ENCODE measurements around the gene SLC10A2. TPM values are rescaled to one million over a fixed set of nuclear protein-coding genes. Genes with fewer than 3 reads are reported as not detected.

SLC10A2 gene
- polyA plus RNA-seq, 1 donor (not counting 4 experiments of a cell fraction or from before 2014, with no cell fraction given) = 0.39 TPM

GRCh38 chr13:103033999-103034398 is 32.2 kb downstream of the SLC10A2 start:
- no peaks in the 10 kb centered on the region for H3K27me3 ChIP-seq (ENCODE audit: control insufficient read depth, extremely low read depth, insufficient read depth, low read length)
- no peak for FAIRE-seq
- H2AFZ ChIP-seq (ENCODE audit: control insufficient read depth, low read length) = no peak overlapping the region
- no peaks in the 10 kb centered on the region for H4K20me1 ChIP-seq (ENCODE audit: control insufficient read depth, extremely low read depth, insufficient read depth, low read length)
- H3K79me2 ChIP-seq (ENCODE audit: control insufficient read depth, insufficient read depth, low read length) = no peaks in the 10 kb centered on the region
- no peaks in the 10 kb centered on the region for H3K36me3 ChIP-seq (ENCODE audit: control insufficient read depth in 2 of 2, extremely low read depth in 1 of 2, insufficient read depth in 2 of 2, low read length in 2 of 2)
- no peak for DNase-seq (ENCODE audit: low read depth, low spot score)
- TF ChIP-seq, protein P1, sequence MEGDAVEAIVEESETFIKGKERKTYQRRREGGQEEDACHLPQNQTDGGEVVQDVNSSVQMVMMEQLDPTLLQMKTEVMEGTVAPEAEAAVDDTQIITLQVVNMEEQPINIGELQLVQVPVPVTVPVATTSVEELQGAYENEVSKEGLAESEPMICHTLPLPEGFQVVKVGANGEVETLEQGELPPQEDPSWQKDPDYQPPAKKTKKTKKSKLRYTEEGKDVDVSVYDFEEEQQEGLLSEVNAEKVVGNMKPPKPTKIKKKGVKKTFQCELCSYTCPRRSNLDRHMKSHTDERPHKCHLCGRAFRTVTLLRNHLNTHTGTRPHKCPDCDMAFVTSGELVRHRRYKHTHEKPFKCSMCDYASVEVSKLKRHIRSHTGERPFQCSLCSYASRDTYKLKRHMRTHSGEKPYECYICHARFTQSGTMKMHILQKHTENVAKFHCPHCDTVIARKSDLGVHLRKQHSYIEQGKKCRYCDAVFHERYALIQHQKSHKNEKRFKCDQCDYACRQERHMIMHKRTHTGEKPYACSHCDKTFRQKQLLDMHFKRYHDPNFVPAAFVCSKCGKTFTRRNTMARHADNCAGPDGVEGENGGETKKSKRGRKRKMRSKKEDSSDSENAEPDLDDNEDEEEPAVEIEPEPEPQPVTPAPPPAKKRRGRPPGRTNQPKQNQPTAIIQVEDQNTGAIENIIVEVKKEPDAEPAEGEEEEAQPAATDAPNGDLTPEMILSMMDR (optimal IDR thresholded peaks at IDR 0.05 in 1 of 3, IDR thresholded peaks at IDR 0.05 in 1 of 3, conservative IDR thresholded peaks at IDR 0.05 in 1 of 3; ENCODE audit: extremely low read depth in 1 of 3, insufficient read depth in 2 of 3, low read length in 3 of 3) = no peak
- no peak for TF ChIP-seq EZH2 (IDR thresholded peaks at IDR 0.05; ENCODE audit: low read length)
- no peaks in the 10 kb centered on the region for H3K9me3 ChIP-seq (ENCODE audit: control insufficient read depth, low read depth, low read length)
- H3K4me3 ChIP-seq (ENCODE audit: control insufficient read depth in 2 of 3, extremely low read depth in 1 of 3, insufficient read depth in 2 of 3, low read depth in 1 of 3, low read length in 3 of 3) = no peak overlapping the region
- no peak overlapping the region for H3K27ac ChIP-seq (ENCODE audit: control insufficient read depth, insufficient read depth, low read length)
- no peak overlapping the region for H3K9ac ChIP-seq (ENCODE audit: control insufficient read depth, extremely low read depth, insufficient read depth, low read length)
- H3K9me1 ChIP-seq (ENCODE audit: control insufficient read depth, extremely low read depth, insufficient read depth, low read length) = no peaks in the 10 kb centered on the region
- no peak overlapping the region for H3K4me2 ChIP-seq (ENCODE audit: control insufficient read depth, extremely low read depth, insufficient read depth, low read depth, low read length)
- no peaks in the 10 kb centered on the region for H3K4me1 ChIP-seq (ENCODE audit: control insufficient read depth, extremely low read depth, insufficient read depth, low read length)
- dilution Hi-C loops (cut with MboI; ENCODE audit: extremely low pct_ligation_motif_present, low sequenced_read_pairs) = no loop called here

GRCh38 chr13:103031332-103031873 is 34.8 kb downstream of the SLC10A2 start:
- no peaks in the 10 kb centered on the region for H3K27me3 ChIP-seq (ENCODE audit: control insufficient read depth, extremely low read depth, insufficient read depth, low read length)
- no peaks in the 10 kb centered on the region for H3K36me3 ChIP-seq (ENCODE audit: control insufficient read depth in 2 of 2, extremely low read depth in 1 of 2, insufficient read depth in 2 of 2, low read length in 2 of 2)
- no peak overlapping the region for H3K4me2 ChIP-seq (ENCODE audit: control insufficient read depth, extremely low read depth, insufficient read depth, low read depth, low read length)
- DNase-seq (ENCODE audit: low read depth, low spot score) (no peak), FAIRE-seq (no peak)
- dilution Hi-C loops (cut with MboI; ENCODE audit: extremely low pct_ligation_motif_present, low sequenced_read_pairs) = no loop called here
- TF ChIP-seq EZH2 (IDR thresholded peaks at IDR 0.05; ENCODE audit: low read length) = no peak
- TF ChIP-seq, protein P1 (optimal IDR thresholded peaks at IDR 0.05 in 1 of 3, IDR thresholded peaks at IDR 0.05 in 1 of 3, conservative IDR thresholded peaks at IDR 0.05 in 1 of 3; ENCODE audit: extremely low read depth in 1 of 3, insufficient read depth in 2 of 3, low read length in 3 of 3) = no peak
- H3K4me1 ChIP-seq (ENCODE audit: control insufficient read depth, extremely low read depth, insufficient read depth, low read length) = no peaks in the 10 kb centered on the region
- no peak overlapping the region for H3K9ac ChIP-seq (ENCODE audit: control insufficient read depth, extremely low read depth, insufficient read depth, low read length)
- H4K20me1 ChIP-seq (ENCODE audit: control insufficient read depth, extremely low read depth, insufficient read depth, low read length) = no peaks in the 10 kb centered on the region
- H3K9me1 ChIP-seq (ENCODE audit: control insufficient read depth, extremely low read depth, insufficient read depth, low read length) = no peaks in the 10 kb centered on the region
- H3K79me2 ChIP-seq (ENCODE audit: control insufficient read depth, insufficient read depth, low read length) = no peaks in the 10 kb centered on the region
- no peak overlapping the region for H2AFZ ChIP-seq (ENCODE audit: control insufficient read depth, low read length)
- no peak overlapping the region for H3K4me3 ChIP-seq (ENCODE audit: control insufficient read depth in 2 of 3, extremely low read depth in 1 of 3, insufficient read depth in 2 of 3, low read depth in 1 of 3, low read length in 3 of 3)
- H3K9me3 ChIP-seq (ENCODE audit: control insufficient read depth, low read depth, low read length) = no peaks in the 10 kb centered on the region
- no peak overlapping the region for H3K27ac ChIP-seq (ENCODE audit: control insufficient read depth, insufficient read depth, low read length)

All from keratinocyte (primary cell).